HCEC 1CT (cell line): ENCODE measurements around the gene S100A10.
A peak's percentile ranks its signal among the peaks of the same experiment; 100 is the strongest.

Source experiments
- DNase-seq: peaks from one replicate; pipeline ENCODE4 v3.0.0-alpha.2; 2017

Gene S100A10

GRCh38 chr1:151993734-151994496 is at the start of gene S100A10:
TSS of gene S100A10 (minus strand) at chr1:151993859. CDS start at chr1:151986230, 7,629 bp downstream.
- peak; percentile 70 for DNase-seq

- DNase-seq: no peak
Observed at GRCh38 chr1:152042030-152042429, 48.4 kb upstream of the S100A10 start.

GRCh38 chr1:152039886-152040285 is 46.2 kb upstream of the S100A10 start:
- DNase-seq: no peak

- DNase-seq: no peak
Observed at GRCh38 chr1:152039461-152039860, 45.8 kb upstream of the S100A10 start.

- no peak for DNase-seq
Observed at GRCh38 chr1:152038871-152039270, 45.2 kb upstream of the S100A10 start.

- peak; percentile 84 for DNase-seq
Observed at GRCh38 chr1:152036267-152037216, 42.9 kb upstream of the S100A10 start, which contains the start of gene S100A11. TSS of gene S100A11 (minus strand) at chr1:152037004. CDS start at chr1:152036915, 89 bp downstream.

GRCh38 chr1:152035539-152036266 is 42.0 kb upstream of the S100A10 start:
- DNase-seq: peak; percentile 34

GRCh38 chr1:152034654-152035538 is 41.2 kb upstream of the S100A10 start:
- peak; percentile 67 for DNase-seq

GRCh38 chr1:152034324-152034653 is 40.6 kb upstream of the S100A10 start:
- no peak for DNase-seq

GRCh38 chr1:152029929-152030211 is 36.2 kb upstream of the S100A10 start:
- no peak for DNase-seq

GRCh38 chr1:152029144-152029928 is 35.7 kb upstream of the S100A10 start:
- peak; percentile 49 for DNase-seq

GRCh38 chr1:152026895-152027294 is 33.2 kb upstream of the S100A10 start:
- DNase-seq: peak; percentile 70

GRCh38 chr1:152024223-152024622 is 30.6 kb upstream of the S100A10 start:
- DNase-seq: no peak

- DNase-seq: no peak
Observed at GRCh38 chr1:152023221-152023620, 29.6 kb upstream of the S100A10 start.

- no peak for DNase-seq
Observed at GRCh38 chr1:152022474-152022873, 28.8 kb upstream of the S100A10 start.

GRCh38 chr1:152021569-152021968 is 27.9 kb upstream of the S100A10 start:
- DNase-seq: no peak

- no peak for DNase-seq
Observed at GRCh38 chr1:152020849-152021248, 27.2 kb upstream of the S100A10 start.

GRCh38 chr1:152018537-152018936 is 24.9 kb upstream of the S100A10 start:
- DNase-seq: no peak

- DNase-seq: no peak
Observed at GRCh38 chr1:152015766-152016165, 22.1 kb upstream of the S100A10 start.

- DNase-seq: no peak
Observed at GRCh38 chr1:152014943-152015342, 21.3 kb upstream of the S100A10 start.

- peak; percentile 41 for DNase-seq
Observed at GRCh38 chr1:152013664-152014237, 20.1 kb upstream of the S100A10 start.
